HCT116 (cell line): ENCODE measurements around the gene SLC7A7. TPM values are rescaled to one million over a fixed set of nuclear protein-coding genes. Genes with fewer than 3 reads are reported as not detected.

Experiments
- ATAC-seq: fragments of 200-7000 bp; cut with Tn5 transposase; 2 replicates; pipeline ENCODE4 v1.9.1; 2020; ENCODE audit warnings: mild to moderate bottlenecking, moderate library complexity
- BruUV-seq: library from RNA; stranded (reverse); fragments of 400-500 nt; replicated peaks from 2 replicates; lab custom pipeline; 2021; lab: Mats Ljungman, UMichigan
- CTCF ChIA-PET: fragments of 300-600 bp; sonication (Branson Sonifier 250); formaldehyde crosslinking; loops from one replicate; lab custom pipeline; 2021; ENCODE audit warnings: antibody characterized with exemption; lab: Charles Lee
- POLR2A ChIA-PET: fragments of 300-600, 350-600 bp; sonication (Branson Sonifier 250); formaldehyde crosslinking; loops from one replicate; lab custom pipeline; 2021; ENCODE audit warnings: antibody characterized with exemption; lab: Charles Lee
- RAD21 ChIA-PET, 2 experiments: fragments of 300-600 bp; sonication (Branson Sonifier 250); formaldehyde crosslinking; loops; one replicate each; lab custom pipeline; 2023; ENCODE audit warnings: low total read pairs in 2 of 2; ENCODE audit not compliant: uncharacterized antibody in 2 of 2, unreplicated experiment in 2 of 2, low non-redundant PET in 1 of 2; lab: Charles Lee
- DNase-seq: peaks from one replicate; pipeline ENCODE4 v3.0.0-alpha.2; 2010; ENCODE audit warnings: low read depth, low spot score
- H2AFZ ChIP-seq: fragments of 200-600 bp; shearing (Covaris generic), sonication (generic); 2 replicates; pipeline ENCODE4 v1.6.1; 2017; ENCODE audit warnings: low read depth, mixed run types, mixed read lengths, antibody characterized with exemption, low read length; ENCODE audit not compliant: poor library complexity, severe bottlenecking
- H3K27ac ChIP-seq: 2 replicates; pipeline ENCODE4 v1.5.1; 2012; ENCODE audit warnings: low read depth, low read length
- H3K27me3 ChIP-seq: fragments of 200-600 bp; sonication (generic); 2 replicates; pipeline ENCODE4 v1.6.1; 2016; ENCODE audit warnings: mixed run types, low read length, mixed read lengths; ENCODE audit not compliant: insufficient read depth
- H3K36me3 ChIP-seq, 2 experiments: fragments of 200-500 bp in 1 of 2; fragments of 200-600 bp in 1 of 2; sonication (Bioruptor generic) in 1 of 2; sonication (generic) in 1 of 2; 2 replicates each; pipeline versions ENCODE4 v1.5.1 to v1.6.1; 2014 to 2016; ENCODE audit warnings: low read length in 2 of 2, inconsistent platforms in 1 of 2, mixed read lengths in 1 of 2, mixed run types in 1 of 2; ENCODE audit not compliant: insufficient read depth in 2 of 2, control insufficient read depth in 1 of 2
- H3K4me1 ChIP-seq, 2 experiments: fragments of 200-600 bp in 1 of 2; sonication (generic) in 1 of 2; 2 replicates each; pipeline versions ENCODE4 v1.5.1 to v1.6.1; 2012 to 2017; ENCODE audit warnings: low read length in 2 of 2, inconsistent platforms in 1 of 2, mild to moderate bottlenecking in 1 of 2, mixed read lengths in 1 of 2, mixed run types in 1 of 2, moderate library complexity in 1 of 2; ENCODE audit not compliant: insufficient read depth in 2 of 2, control insufficient read depth in 1 of 2
- H3K4me2 ChIP-seq: fragments of 200-600 bp; sonication (generic); 2 replicates; pipeline ENCODE4 v1.6.1; 2017; ENCODE audit warnings: mixed run types, low read length, mixed read lengths
- H3K4me3 ChIP-seq, 2 experiments: fragments of 200-600 bp in 1 of 2; sonication (generic) in 1 of 2; replicated peaks in 1 of 2; 2 replicates each; pipeline ENCODE4 v1.5.1; 2011 to 2016; ENCODE audit warnings: low read length in 2 of 2, control low read depth in 1 of 2, low read depth in 1 of 2, mild to moderate bottlenecking in 1 of 2, mixed read lengths in 1 of 2, mixed run types in 1 of 2
- H3K79me2 ChIP-seq: fragments of 200-600 bp; sonication (generic); 2 replicates; pipeline ENCODE4 v1.6.1; 2017; ENCODE audit warnings: mild to moderate bottlenecking, mixed run types, low read length, moderate library complexity, mixed read lengths; ENCODE audit not compliant: insufficient read depth
- H3K9ac ChIP-seq: fragments of 200-600 bp; sonication (generic); 2 replicates; pipeline ENCODE4 v1.6.1; 2016; ENCODE audit warnings: low read length, mixed read lengths
- H3K9me2 ChIP-seq: fragments of 200-600 bp; sonication (generic), shearing (Covaris generic); 2 replicates; pipeline ENCODE4 v1.6.1; 2017; ENCODE audit warnings: mixed run types, mild to moderate bottlenecking, moderate library complexity; ENCODE audit not compliant: insufficient read depth
- H3K9me3 ChIP-seq, 2 experiments: fragments of 200-500 bp in 1 of 2; fragments of 200-600 bp in 1 of 2; sonication (Bioruptor generic) in 1 of 2; sonication (generic) in 1 of 2; 2 replicates each; pipeline ENCODE4 v1.6.1; 2014 to 2017; ENCODE audit warnings: low read length in 2 of 2, mixed read lengths in 2 of 2, inconsistent platforms in 1 of 2, low read depth in 1 of 2, mild to moderate bottlenecking in 1 of 2, mixed run types in 1 of 2, moderate library complexity in 1 of 2; ENCODE audit not compliant: control insufficient read depth in 1 of 2, insufficient read depth in 1 of 2
- H4K20me1 ChIP-seq: fragments of 200-600 bp; sonication (generic), shearing (Covaris generic); 2 replicates; pipeline ENCODE4 v1.6.1; 2017; ENCODE audit warnings: mixed run types, mild to moderate bottlenecking, moderate library complexity; ENCODE audit not compliant: insufficient read depth
- MAX ChIP-seq: IDR thresholded peaks from 2 replicates; pipeline ENCODE4 v1.6.1; 2012
- POLR2A ChIP-seq: IDR thresholded peaks from 2 replicates; pipeline ENCODE4 v1.7.0; 2011; ENCODE audit warnings: borderline replicate concordance; ENCODE audit not compliant: insufficient read depth, insufficient read length; ENCODE audit errors: extremely low read depth
- POLR2AphosphoS5 ChIP-seq: IDR thresholded peaks from 2 replicates; pipeline ENCODE4 v1.6.1; 2011; ENCODE audit warnings: mild to moderate bottlenecking, low read depth, low read length, moderate library complexity
- SP1 ChIP-seq: IDR thresholded peaks from 2 replicates; pipeline ENCODE4 v1.6.1; 2012; ENCODE audit warnings: low read depth
- ZFX ChIP-seq: fragments of 450-650 bp; IDR thresholded peaks from 2 replicates; pipeline ENCODE4 v1.6.1; 2017
- intact Hi-C: fragments of 100-400 bp; cut with micrococcal nuclease; formaldehyde crosslinking; loops from 2 replicates; pipeline ENCODE4 v1.10.0; 2022
- total RNA-seq: library from RNA; stranded (reverse); gene quantifications from one replicate; pipeline ENCODE4 v1.2.1, GENCODE V29; 2021; ENCODE audit not compliant: unreplicated experiment
- TF ChIP-seq, protein P1 (sequence below), 3 experiments: fragments of 200-600 bp in 1 of 3; sonication (generic) in 1 of 3; IDR thresholded peaks in 2 of 3; conservative IDR thresholded peaks in 1 of 3; 2 replicates each; pipeline ENCODE4 v1.5.1; 2012 to 2017; ENCODE audit warnings: low read depth in 2 of 3, low read length in 2 of 3, antibody characterized with exemption in 1 of 3, borderline replicate concordance in 1 of 3, control low read depth in 1 of 3, mild to moderate bottlenecking in 1 of 3, mixed read lengths in 1 of 3, mixed run types in 1 of 3, moderate library complexity in 1 of 3; ENCODE audit not compliant: insufficient read depth in 1 of 3
- TF ChIP-seq, protein P2 (sequence below): IDR thresholded peaks from 2 replicates; pipeline ENCODE4 v1.6.1; 2011; ENCODE audit warnings: mild to moderate bottlenecking, low read length, moderate library complexity; ENCODE audit not compliant: insufficient replicate concordance; ENCODE audit errors: extremely low read depth

The SLC7A7 gene
- total RNA-seq, 1 experiment from 2014 or later, result 0.27 TPM

GRCh38 chr14:22735096-22735495 lies 80.1 kb downstream of the SLC7A7 start:
- Histone ChIP-seq H3K9me2 (no peaks in the 10 kb centered on the region), H3K9me3 (no peaks in the 10 kb centered on the region), H4K20me1 (no peaks in the 10 kb centered on the region), H3K4me1 (no peaks in the 10 kb centered on the region), H2AFZ (no peak overlapping the region), H3K27me3 (no peaks in the 10 kb centered on the region), H3K79me2 (no peaks in the 10 kb centered on the region), H3K27ac (no peak overlapping the region), H3K9ac (no peak overlapping the region), H3K36me3 (no peaks in the 10 kb centered on the region), H3K4me2 (no peak overlapping the region), H3K4me3 (no peak overlapping the region)
- BruUV-seq, result no TSS peak
- ATAC-seq (no peak), DNase-seq (no peak)
- RAD21 ChIA-PET, result no interaction called here
- POLR2A ChIA-PET, result no interaction called here
- intact Hi-C loops, result no loop called here
- TF ChIP-seq, protein P1, sequence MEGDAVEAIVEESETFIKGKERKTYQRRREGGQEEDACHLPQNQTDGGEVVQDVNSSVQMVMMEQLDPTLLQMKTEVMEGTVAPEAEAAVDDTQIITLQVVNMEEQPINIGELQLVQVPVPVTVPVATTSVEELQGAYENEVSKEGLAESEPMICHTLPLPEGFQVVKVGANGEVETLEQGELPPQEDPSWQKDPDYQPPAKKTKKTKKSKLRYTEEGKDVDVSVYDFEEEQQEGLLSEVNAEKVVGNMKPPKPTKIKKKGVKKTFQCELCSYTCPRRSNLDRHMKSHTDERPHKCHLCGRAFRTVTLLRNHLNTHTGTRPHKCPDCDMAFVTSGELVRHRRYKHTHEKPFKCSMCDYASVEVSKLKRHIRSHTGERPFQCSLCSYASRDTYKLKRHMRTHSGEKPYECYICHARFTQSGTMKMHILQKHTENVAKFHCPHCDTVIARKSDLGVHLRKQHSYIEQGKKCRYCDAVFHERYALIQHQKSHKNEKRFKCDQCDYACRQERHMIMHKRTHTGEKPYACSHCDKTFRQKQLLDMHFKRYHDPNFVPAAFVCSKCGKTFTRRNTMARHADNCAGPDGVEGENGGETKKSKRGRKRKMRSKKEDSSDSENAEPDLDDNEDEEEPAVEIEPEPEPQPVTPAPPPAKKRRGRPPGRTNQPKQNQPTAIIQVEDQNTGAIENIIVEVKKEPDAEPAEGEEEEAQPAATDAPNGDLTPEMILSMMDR (IDR thresholded peaks at IDR 0.05 in 2 of 3, conservative IDR thresholded peaks at IDR 0.05 in 1 of 3; ENCODE audit: borderline replicate concordance in 1 of 3, insufficient read depth in 1 of 3, low read depth in 2 of 3, low read length in 2 of 3), result no peak
- no peak for TF ChIP-seq POLR2AphosphoS5
- no peak for TF ChIP-seq SP1
- TF ChIP-seq ZFX, result no peak
- TF ChIP-seq, protein P2, sequence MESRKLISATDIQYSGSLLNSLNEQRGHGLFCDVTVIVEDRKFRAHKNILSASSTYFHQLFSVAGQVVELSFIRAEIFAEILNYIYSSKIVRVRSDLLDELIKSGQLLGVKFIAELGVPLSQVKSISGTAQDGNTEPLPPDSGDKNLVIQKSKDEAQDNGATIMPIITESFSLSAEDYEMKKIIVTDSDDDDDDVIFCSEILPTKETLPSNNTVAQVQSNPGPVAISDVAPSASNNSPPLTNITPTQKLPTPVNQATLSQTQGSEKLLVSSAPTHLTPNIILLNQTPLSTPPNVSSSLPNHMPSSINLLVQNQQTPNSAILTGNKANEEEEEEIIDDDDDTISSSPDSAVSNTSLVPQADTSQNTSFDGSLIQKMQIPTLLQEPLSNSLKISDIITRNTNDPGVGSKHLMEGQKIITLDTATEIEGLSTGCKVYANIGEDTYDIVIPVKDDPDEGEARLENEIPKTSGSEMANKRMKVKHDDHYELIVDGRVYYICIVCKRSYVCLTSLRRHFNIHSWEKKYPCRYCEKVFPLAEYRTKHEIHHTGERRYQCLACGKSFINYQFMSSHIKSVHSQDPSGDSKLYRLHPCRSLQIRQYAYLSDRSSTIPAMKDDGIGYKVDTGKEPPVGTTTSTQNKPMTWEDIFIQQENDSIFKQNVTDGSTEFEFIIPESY, result no peak
- TF ChIP-seq POLR2A, result no peak
- no peak for TF ChIP-seq MAX
- CTCF ChIA-PET, result no interaction called here
